ENCODE measurements around the gene TAS2R3.

TAS2R3 gene

DNA sequence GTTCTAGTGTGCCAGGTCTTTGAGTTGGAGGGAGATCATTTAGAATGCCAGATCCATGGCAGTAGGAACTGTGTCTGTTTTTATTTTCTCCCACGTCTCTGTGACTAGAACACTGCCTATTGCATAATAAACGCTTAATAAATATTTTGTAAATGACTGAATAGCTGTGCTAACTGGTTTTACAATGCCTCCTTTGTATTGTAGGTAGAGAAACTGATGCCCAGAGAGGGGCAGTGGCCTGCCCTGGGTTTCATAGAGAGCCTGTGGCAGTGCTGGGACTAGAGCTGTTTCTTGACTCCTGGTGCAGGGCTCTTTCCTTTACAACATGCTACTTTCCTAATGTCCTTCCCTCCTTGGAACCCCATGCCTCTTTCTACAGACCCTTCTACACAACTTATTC lies 28.6 kb downstream of the TAS2R3 start:
- TF ChIP-seq, protein P1, sequence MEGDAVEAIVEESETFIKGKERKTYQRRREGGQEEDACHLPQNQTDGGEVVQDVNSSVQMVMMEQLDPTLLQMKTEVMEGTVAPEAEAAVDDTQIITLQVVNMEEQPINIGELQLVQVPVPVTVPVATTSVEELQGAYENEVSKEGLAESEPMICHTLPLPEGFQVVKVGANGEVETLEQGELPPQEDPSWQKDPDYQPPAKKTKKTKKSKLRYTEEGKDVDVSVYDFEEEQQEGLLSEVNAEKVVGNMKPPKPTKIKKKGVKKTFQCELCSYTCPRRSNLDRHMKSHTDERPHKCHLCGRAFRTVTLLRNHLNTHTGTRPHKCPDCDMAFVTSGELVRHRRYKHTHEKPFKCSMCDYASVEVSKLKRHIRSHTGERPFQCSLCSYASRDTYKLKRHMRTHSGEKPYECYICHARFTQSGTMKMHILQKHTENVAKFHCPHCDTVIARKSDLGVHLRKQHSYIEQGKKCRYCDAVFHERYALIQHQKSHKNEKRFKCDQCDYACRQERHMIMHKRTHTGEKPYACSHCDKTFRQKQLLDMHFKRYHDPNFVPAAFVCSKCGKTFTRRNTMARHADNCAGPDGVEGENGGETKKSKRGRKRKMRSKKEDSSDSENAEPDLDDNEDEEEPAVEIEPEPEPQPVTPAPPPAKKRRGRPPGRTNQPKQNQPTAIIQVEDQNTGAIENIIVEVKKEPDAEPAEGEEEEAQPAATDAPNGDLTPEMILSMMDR (IDR thresholded peaks at IDR 0.05; ENCODE audit: insufficient read depth, low read length, poor library complexity, severe bottlenecking), result no peak
- TF ChIP-seq EZH2phosphoT487 (conservative IDR thresholded peaks at IDR 0.05; ENCODE audit: low read length), result no peak
- H3K79me2 ChIP-seq (ENCODE audit: insufficient read depth, low read length), result no peaks in the 10 kb centered on the region
- H3K9ac ChIP-seq (ENCODE audit: low read length), result no peak overlapping the region
- H3F3A ChIP-seq (ENCODE audit: insufficient read depth), result no peaks in the 10 kb centered on the region
- H3K4me2 ChIP-seq (ENCODE audit: low read depth, low read length, poor library complexity, severe bottlenecking), result no peak overlapping the region
- H2AFZ ChIP-seq (ENCODE audit: low read depth, low read length, severe bottlenecking), result no peak overlapping the region
- H3K27ac ChIP-seq (ENCODE audit: low read depth, low read length), result no peak overlapping the region
- no peaks in the 10 kb centered on the region for H3K36me3 ChIP-seq (ENCODE audit: low read length)
- no peaks in the 10 kb centered on the region for H3K9me3 ChIP-seq (ENCODE audit: insufficient read depth, low read length)
- H3K9me2 ChIP-seq (replicated peaks; ENCODE audit: insufficient read depth, low read length), result no peaks in the 10 kb centered on the region
- H3K27me3 ChIP-seq (ENCODE audit: low read length), result no peaks in the 10 kb centered on the region
- H4K20me1 ChIP-seq (ENCODE audit: low read depth, low read length), result no peaks in the 10 kb centered on the region
- H3K4me3 ChIP-seq (ENCODE audit: insufficient read depth, low read length, poor library complexity, severe bottlenecking), result no peak overlapping the region
